ENCODE data around the gene NFE2L1. TPM values are rescaled to one million over a fixed set of nuclear protein-coding genes. Genes with fewer than 3 reads are reported as not detected.

NFE2L1 gene
- total and polyA plus RNA-seq, 2 of the 8 experiments (the other 6 are each of a cell fraction or from before 2014, with no cell fraction given): 140 to 143 TPM

DNA sequence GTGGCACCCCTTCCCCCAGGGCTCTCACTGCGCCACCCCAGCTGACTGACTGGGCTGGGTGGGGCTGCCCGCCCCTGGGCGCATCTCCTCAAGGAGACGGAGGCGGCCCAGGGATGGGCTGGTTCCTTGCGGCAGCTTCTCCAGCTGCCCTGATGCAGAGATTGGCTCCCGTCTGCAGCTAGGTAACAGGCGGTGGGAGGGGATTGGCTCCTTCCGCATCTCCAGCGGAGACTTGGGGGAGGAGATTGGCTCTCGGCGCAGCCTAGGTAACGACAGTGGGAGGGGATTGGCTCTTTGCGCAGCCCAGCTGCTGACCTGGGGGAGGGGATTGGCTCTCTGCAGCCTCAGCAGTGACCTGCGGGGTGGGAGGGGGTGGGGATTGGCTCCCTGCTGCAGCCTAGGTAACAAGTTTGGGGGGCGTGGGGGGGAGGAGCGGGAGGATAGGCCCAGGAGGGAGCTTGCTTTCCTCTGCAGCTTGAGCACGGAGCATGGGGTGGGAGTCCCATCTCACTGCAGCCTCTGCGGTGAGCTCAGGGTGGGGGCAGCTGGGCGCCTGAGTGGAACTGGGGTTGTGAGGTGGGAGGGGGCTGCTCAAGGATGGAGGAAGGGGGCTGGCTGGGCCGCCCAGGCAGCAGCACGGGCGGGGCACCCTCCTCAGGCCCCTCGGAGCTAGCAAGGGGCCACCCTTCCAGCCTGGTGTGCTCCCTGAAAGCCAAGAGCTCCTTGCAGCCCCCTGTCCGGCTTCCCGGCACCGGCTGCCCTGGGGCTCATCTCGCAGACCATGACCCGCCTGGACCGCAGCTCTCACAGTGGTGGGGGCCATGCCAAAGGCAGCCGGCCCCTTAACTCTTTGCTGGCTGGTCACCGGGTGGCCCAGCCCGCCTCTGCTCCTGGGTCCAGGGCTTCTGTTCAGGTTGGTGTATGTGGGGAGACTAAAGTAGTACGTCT lies 6.4 kb downstream of the NFE2L1 start (continued):
- TF ChIP-seq RXRA (IDR thresholded peaks at IDR 0.05; ENCODE audit: insufficient read depth, low read depth, low read length): no peak
- TF ChIP-seq KDM4A (IDR thresholded peaks at IDR 0.05; ENCODE audit: low read depth, low read length, severe bottlenecking): no peak
- TF ChIP-seq BRCA1 (IDR thresholded peaks at IDR 0.05; ENCODE audit: low read depth, low read length): no peak
- TF ChIP-seq TBP (IDR thresholded peaks at IDR 0.05; ENCODE audit: low read depth, low read length): peak; percentile 64
- TF ChIP-seq BACH1 (IDR thresholded peaks at IDR 0.05; ENCODE audit: low read length): no peak
- no peak for TF ChIP-seq EP300 (IDR thresholded peaks at IDR 0.05; ENCODE audit: borderline replicate concordance in 1 of 2, low read depth in 2 of 2, low read length in 2 of 2)
- TF ChIP-seq NANOG (IDR thresholded peaks at IDR 0.05; ENCODE audit: insufficient read depth, low read depth, low read length, poor library complexity, severe bottlenecking): peak; percentile 22
- no peak for TF ChIP-seq FOSL1 (IDR thresholded peaks at IDR 0.05; ENCODE audit: insufficient read depth, low read depth, low read length)
- TF ChIP-seq CHD2 (IDR thresholded peaks at IDR 0.05; ENCODE audit: low read length): peak; percentile 86
- no peak for TF ChIP-seq JUND (IDR thresholded peaks at IDR 0.05; ENCODE audit: low read length)
- no peak; the same call in none of the 2 replicates for TF ChIP-seq POLR2AphosphoS5 (IDR thresholded peaks at IDR 0.05; ENCODE audit: low read depth, low read length)
- TF ChIP-seq SP1 (IDR thresholded peaks at IDR 0.05; ENCODE audit: low read depth, low read length): peak; percentile 99

Measured in H1 (cell line).